ENCODE measurements around the gene AMPD2.

- TF ChIP-seq POLR2A (IDR thresholded peaks at IDR 0.05; ENCODE audit: extremely low read depth, insufficient read length) (no peak), CTCF (IDR thresholded peaks at IDR 0.05; ENCODE audit: low read depth, low read length) (no peak), MYC (IDR thresholded peaks at IDR 0.05; ENCODE audit: low read depth, low read length) (no peak)
Measured at GRCh38 chr1:109639063-109639840, 19.6 kb downstream of the AMPD2 start.

Data from NB4 (cell line).